ENCODE data around the gene DTX3L. TPM values are rescaled to one million over a fixed set of nuclear protein-coding genes. Genes with fewer than 3 reads are reported as not detected.

The DTX3L gene
- total RNA-seq, 1 experiment from 2014 or later, result 41.7 TPM

DNA sequence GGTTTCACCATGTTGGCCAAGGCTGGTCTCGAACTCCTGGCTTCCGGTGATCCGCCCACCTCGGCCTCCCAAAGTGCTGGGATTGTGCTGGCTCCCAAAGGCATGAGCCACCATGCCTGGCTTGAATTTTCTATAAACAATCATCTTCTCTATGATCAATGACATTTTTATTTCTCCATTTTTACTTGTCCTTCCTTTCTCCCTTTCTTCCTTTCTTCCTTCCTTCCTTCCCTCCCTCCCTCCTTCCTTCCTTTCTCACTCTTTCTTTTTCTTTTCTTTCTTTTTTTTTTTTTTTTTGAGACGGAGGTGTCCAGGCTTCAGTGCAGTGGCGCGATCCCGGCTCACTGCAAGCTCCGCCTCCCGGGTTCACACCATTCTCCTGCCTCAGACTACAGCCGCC lies 40.8 kb upstream of the DTX3L start:
- Histone ChIP-seq H3K9me2 (ENCODE audit: insufficient read depth) (no peaks in the 10 kb centered on the region), H3F3A (ENCODE audit: insufficient read depth, low read depth) (no peaks in the 10 kb centered on the region), H2AFZ (no peak overlapping the region), H4K20me1 (ENCODE audit: insufficient read depth) (no peaks in the 10 kb centered on the region), H3K79me2 (ENCODE audit: low read depth) (no peaks in the 10 kb centered on the region), H3K4me2 (no peak overlapping the region), H3K36me3 (ENCODE audit: low read depth) (no peaks in the 10 kb centered on the region), H3K9me3 (ENCODE audit: insufficient read depth, low read depth) (no peaks in the 10 kb centered on the region), H3K27ac (no peak overlapping the region), H3K4me3 (no peak overlapping the region), H3K27me3 (ENCODE audit: insufficient read depth, low read depth) (no peaks in the 10 kb centered on the region), H3K4me1 (replicated peaks; ENCODE audit: insufficient read depth) (no peaks in the 10 kb centered on the region)
- ChIA-PET POLR2A (ENCODE audit: unreplicated experiment) (no interaction called here), CTCF (no interaction called here)
- TF ChIP-seq EZH2 (IDR thresholded peaks at IDR 0.05; ENCODE audit: low read depth), result no peak
- TF ChIP-seq, protein P1, sequence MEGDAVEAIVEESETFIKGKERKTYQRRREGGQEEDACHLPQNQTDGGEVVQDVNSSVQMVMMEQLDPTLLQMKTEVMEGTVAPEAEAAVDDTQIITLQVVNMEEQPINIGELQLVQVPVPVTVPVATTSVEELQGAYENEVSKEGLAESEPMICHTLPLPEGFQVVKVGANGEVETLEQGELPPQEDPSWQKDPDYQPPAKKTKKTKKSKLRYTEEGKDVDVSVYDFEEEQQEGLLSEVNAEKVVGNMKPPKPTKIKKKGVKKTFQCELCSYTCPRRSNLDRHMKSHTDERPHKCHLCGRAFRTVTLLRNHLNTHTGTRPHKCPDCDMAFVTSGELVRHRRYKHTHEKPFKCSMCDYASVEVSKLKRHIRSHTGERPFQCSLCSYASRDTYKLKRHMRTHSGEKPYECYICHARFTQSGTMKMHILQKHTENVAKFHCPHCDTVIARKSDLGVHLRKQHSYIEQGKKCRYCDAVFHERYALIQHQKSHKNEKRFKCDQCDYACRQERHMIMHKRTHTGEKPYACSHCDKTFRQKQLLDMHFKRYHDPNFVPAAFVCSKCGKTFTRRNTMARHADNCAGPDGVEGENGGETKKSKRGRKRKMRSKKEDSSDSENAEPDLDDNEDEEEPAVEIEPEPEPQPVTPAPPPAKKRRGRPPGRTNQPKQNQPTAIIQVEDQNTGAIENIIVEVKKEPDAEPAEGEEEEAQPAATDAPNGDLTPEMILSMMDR (conservative IDR thresholded peaks at IDR 0.05), result no peak
- DNase-seq, result no peak
- BruUV-seq (replicated peaks), result no TSS peak
- intact Hi-C loops (cut with micrococcal nuclease; ENCODE audit: unreplicated experiment), result no loop called here

DNA sequence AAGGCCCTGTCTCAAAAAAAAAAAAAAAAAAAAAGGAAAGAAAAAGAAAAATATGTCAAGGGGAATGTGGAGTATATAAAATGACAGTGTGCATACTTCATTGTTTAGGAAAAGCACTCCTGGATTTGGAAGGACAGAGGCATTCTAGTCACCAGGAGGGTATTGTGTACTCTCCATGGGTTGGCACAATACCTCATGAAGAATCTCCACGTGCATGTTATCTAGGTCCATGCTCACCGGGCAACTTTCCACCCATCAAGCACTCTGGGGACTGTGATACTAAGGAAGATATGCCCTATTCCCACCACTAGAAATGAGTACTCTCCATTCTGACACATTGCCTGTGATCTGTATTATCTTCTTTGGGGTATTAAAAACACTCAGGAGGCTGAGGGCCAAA lies 34.0 kb upstream of the DTX3L start:
- ChIA-PET POLR2A (ENCODE audit: unreplicated experiment) (no interaction called here), CTCF (no interaction called here)
- no peaks in the 10 kb centered on the region for H3K27me3 ChIP-seq (ENCODE audit: insufficient read depth, low read depth)
- no peaks in the 10 kb centered on the region for H3K9me2 ChIP-seq (ENCODE audit: insufficient read depth)
- peaks cover 26% of the 10 kb centered on the region for H3K4me1 ChIP-seq (replicated peaks; ENCODE audit: insufficient read depth)
- peaks cover 23% of the 10 kb centered on the region for H3F3A ChIP-seq (ENCODE audit: insufficient read depth, low read depth)
- no peak overlapping the region for H3K27ac ChIP-seq
- H3K4me3 ChIP-seq, result no peak overlapping the region
- H2AFZ ChIP-seq, result no peak overlapping the region
- intact Hi-C loops (cut with micrococcal nuclease; ENCODE audit: unreplicated experiment), result no loop called here
- DNase-seq, result no peak
- H3K9me3 ChIP-seq (ENCODE audit: insufficient read depth, low read depth), result no peaks in the 10 kb centered on the region
- no TSS peak for BruUV-seq (replicated peaks)
- TF ChIP-seq, protein P1 (conservative IDR thresholded peaks at IDR 0.05), result no peak
- TF ChIP-seq EZH2 (IDR thresholded peaks at IDR 0.05; ENCODE audit: low read depth), result no peak
- 0 out of 2 replicates have a peak, but pooled peaks cover 4% of the 10 kb centered on the region for H3K36me3 ChIP-seq (ENCODE audit: low read depth)
- H3K4me2 ChIP-seq, result no peak overlapping the region
- no peaks in the 10 kb centered on the region for H3K79me2 ChIP-seq (ENCODE audit: low read depth)
- no peaks in the 10 kb centered on the region for H4K20me1 ChIP-seq (ENCODE audit: insufficient read depth)

DNA sequence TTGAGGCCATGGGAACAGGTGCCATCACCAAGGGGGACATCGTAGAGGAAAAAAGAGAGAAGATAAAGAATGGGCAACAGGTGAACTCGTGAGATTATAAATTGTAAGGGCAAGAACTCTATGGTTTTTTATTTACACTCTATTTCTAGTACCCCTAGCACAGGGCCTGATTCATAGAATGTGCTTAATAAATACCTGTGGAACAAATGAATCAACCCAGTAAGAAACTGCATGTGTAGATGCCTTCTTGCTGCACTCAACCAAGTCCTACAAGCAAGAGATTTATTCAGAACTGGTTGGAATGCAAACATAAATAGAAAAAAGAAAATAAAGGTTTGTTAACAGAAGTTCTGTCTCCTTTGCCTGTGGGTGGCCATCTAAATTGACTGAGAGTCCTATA lies 30.7 kb upstream of the DTX3L start:
- no peaks in the 10 kb centered on the region for H3K9me3 ChIP-seq (ENCODE audit: insufficient read depth, low read depth)
- no peak overlapping the region for H2AFZ ChIP-seq
- H3K27me3 ChIP-seq (ENCODE audit: insufficient read depth, low read depth), result no peaks in the 10 kb centered on the region
- peaks cover 27% of the 10 kb centered on the region for H3K4me1 ChIP-seq (replicated peaks; ENCODE audit: insufficient read depth)
- ChIA-PET POLR2A (ENCODE audit: unreplicated experiment) (interaction anchor here (0.6 to 0.9 kb wide), 2 partner anchors 149 to 1500 kb away, joined by 3 to 4 read pairs; partner anchors contain the start of genes FAM162A and KALRN), CTCF (no interaction called here)
- 0 out of 2 replicates have a peak, but pooled peaks cover 4% of the 10 kb centered on the region for H3K36me3 ChIP-seq (ENCODE audit: low read depth)
- no TSS peak for BruUV-seq (replicated peaks)
- intact Hi-C loops (cut with micrococcal nuclease; ENCODE audit: unreplicated experiment), result no loop called here
- no peak overlapping the region for H3K4me3 ChIP-seq
- H4K20me1 ChIP-seq (ENCODE audit: insufficient read depth), result no peaks in the 10 kb centered on the region
- peak overlapping the region; percentile 61 for H3K4me2 ChIP-seq
- peak overlapping the region; percentile 97 for H3K27ac ChIP-seq
- TF ChIP-seq EZH2 (IDR thresholded peaks at IDR 0.05; ENCODE audit: low read depth), result no peak
- TF ChIP-seq, protein P1 (conservative IDR thresholded peaks at IDR 0.05), result no peak
- no peak for DNase-seq
- no peaks in the 10 kb centered on the region for H3K79me2 ChIP-seq (ENCODE audit: low read depth)
- H3K9me2 ChIP-seq (ENCODE audit: insufficient read depth), result no peaks in the 10 kb centered on the region
- H3F3A ChIP-seq (ENCODE audit: insufficient read depth, low read depth), result peaks cover 27% of the 10 kb centered on the region
